ENCODE data around the gene LHFPL3. TPM values are rescaled to one million over a fixed set of nuclear protein-coding genes. Genes with fewer than 3 reads are reported as not detected.

LHFPL3 gene
- not detected in 5 replicates for total RNA-seq (2022; extraction: Qiagen RNA extraction; ENCODE audit: low read depth)

DNA sequence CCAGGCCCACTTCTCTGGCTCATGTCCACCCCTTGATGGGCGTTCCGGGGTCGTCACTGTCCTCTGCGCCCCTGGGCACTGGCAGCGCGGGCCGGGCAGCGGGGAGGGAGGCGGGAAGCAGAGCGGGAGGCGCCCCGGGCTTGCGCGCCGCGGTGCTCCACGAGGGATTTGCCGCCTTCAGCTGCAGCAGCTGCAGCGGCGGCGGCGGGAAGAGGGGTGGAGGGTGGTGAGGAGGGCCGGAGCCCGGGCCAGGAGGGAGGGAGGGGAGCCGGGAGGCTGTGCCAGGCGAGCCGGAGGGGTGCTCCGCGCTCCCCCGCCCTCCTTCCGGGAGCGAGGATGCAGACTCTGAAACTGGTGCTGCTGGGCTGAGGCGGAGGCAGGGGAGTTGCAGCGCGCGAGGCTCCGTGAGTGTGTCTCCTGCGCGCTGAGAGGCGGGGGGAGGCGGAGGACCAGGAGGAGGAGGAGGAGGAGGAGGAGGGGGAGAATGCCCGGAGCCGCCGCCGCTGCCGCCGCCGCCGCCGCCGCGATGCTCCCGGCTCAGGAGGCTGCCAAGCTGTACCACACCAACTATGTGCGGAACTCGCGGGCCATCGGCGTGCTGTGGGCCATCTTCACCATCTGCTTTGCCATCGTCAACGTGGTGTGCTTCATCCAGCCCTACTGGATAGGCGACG lies at the start of gene LHFPL3:
TSS of gene LHFPL3 (plus strand) at position 308 of the 674 bp plus-strand sequence.

Other genes starting within 250 kb of the LHFPL3 start
- gene ORC5, start 120.6 kb upstream of the LHFPL3 start, total RNA-seq (2022; extraction: Qiagen RNA extraction; ENCODE audit: low read depth): 22.8 to 32.8 TPM (median 32.5 TPM) in 5 replicates

All from A549 treated with DMSO at 1 μM for 4 hours (cell line).